A549 (cell line): ENCODE results near the gene SMPD2.

ENCODE experiments used
- CTCF ChIP-seq: fragments of >200 bp; sonication (Bioruptor Twin); formaldehyde crosslinking; IDR thresholded peaks from 3 replicates; pipeline ENCODE4 v1.5.1; 2016
- EP300 ChIP-seq, 2 experiments: fragments of >200 bp; sonication (Bioruptor Twin); formaldehyde crosslinking; IDR thresholded peaks; 2 replicates in 1 of 2; 3 replicates in 1 of 2; pipeline ENCODE4 v1.6.1; 2016 to 2017
- GATA3 ChIP-seq: IDR thresholded peaks from 2 replicates; pipeline ENCODE4 v1.6.1; 2012; ENCODE audit warnings: borderline replicate concordance
- HMGXB4 ChIP-seq: fragments of 250-450 bp; sonication (Bioruptor Pico); IDR thresholded peaks from 2 replicates; pipeline ENCODE4 v1.5.0; 2021; ENCODE audit warnings: mild to moderate bottlenecking, moderate library complexity, borderline replicate concordance
- HOXA7 ChIP-seq: fragments of 250-450 bp; sonication (Bioruptor Pico); IDR thresholded peaks from 2 replicates; pipeline ENCODE4 v1.5.0; 2020; ENCODE audit warnings: mild to moderate bottlenecking, moderate library complexity
- JUN ChIP-seq, 2 experiments: fragments of >200 bp; sonication (Bioruptor Twin); formaldehyde crosslinking; IDR thresholded peaks; 2 replicates in 1 of 2; 3 replicates in 1 of 2; pipeline ENCODE4 v1.6.1; 2016 to 2017
- NR3C1 ChIP-seq: fragments of >200 bp; sonication (Bioruptor Twin); formaldehyde crosslinking; IDR thresholded peaks from 3 replicates; pipeline ENCODE4 v1.6.1; 2017
- POLR2A ChIP-seq: IDR thresholded peaks from 2 replicates; pipeline ENCODE4 v1.6.1; 2012; ENCODE audit warnings: mild to moderate bottlenecking, low read length
- RAD21 ChIP-seq, 2 experiments: fragments of >200 bp in 1 of 2; sonication (Bioruptor Twin) in 1 of 2; formaldehyde crosslinking in 1 of 2; IDR thresholded peaks in 1 of 2; conservative IDR thresholded peaks in 1 of 2; 2 replicates in 1 of 2; 3 replicates in 1 of 2; pipeline ENCODE4 v1.6.1; 2012 to 2018; ENCODE audit warnings: inconsistent platforms in 1 of 2
- RCOR1 ChIP-seq: fragments of 150-350 bp; IDR thresholded peaks from 2 replicates; pipeline ENCODE4 v1.6.1; 2014; ENCODE audit warnings: antibody characterized with exemption, low read length, low read depth
- REST ChIP-seq: fragments of 200-600 bp; sonication (generic); IDR thresholded peaks from 2 replicates; pipeline ENCODE4 v1.6.1; 2016; ENCODE audit warnings: antibody characterized with exemption, mild to moderate bottlenecking, moderate library complexity
- RFX5 ChIP-seq: fragments of 450-650 bp; IDR thresholded peaks from 2 replicates; pipeline ENCODE4 v1.7.1; 2014; ENCODE audit warnings: antibody characterized with exemption, mild to moderate bottlenecking, moderate library complexity
- SREBF2 ChIP-seq: fragments of 450-650 bp; IDR thresholded peaks from 2 replicates; pipeline ENCODE4 v1.6.1; 2014; ENCODE audit warnings: mild to moderate bottlenecking, moderate library complexity
- ZFP36 ChIP-seq: fragments of 450-650 bp; IDR thresholded peaks from 2 replicates; pipeline ENCODE4 v1.6.1; 2014; ENCODE audit warnings: borderline replicate concordance; ENCODE audit not compliant: partially characterized antibody

- TF ChIP-seq GATA3: no peak
- no peak for TF ChIP-seq ZFP36
- TF ChIP-seq CTCF: no peak
- no peak for TF ChIP-seq SREBF2
- no peak for TF ChIP-seq EP300 (IDR thresholded peaks at IDR 0.05)
- no peak for TF ChIP-seq POLR2A
- no peak for TF ChIP-seq HOXA7
- TF ChIP-seq RFX5: no peak
- TF ChIP-seq NR3C1: no peak
- no peak for TF ChIP-seq REST
- no peak for TF ChIP-seq HMGXB4
- TF ChIP-seq RCOR1: no peak
- no peak for TF ChIP-seq RAD21 (conservative IDR thresholded peaks at IDR 0.05 in 1 of 2, IDR thresholded peaks at IDR 0.05 in 1 of 2)
- TF ChIP-seq JUN (IDR thresholded peaks at IDR 0.05): no peak
Measured at GRCh38 chr6:109461733-109462526, 21.4 kb downstream of the SMPD2 start.
